NOMO-1 (cell line): Measurements from ENCODE around the gene C10orf62.
"Not testable (repeated sequence)": the region's sequence is repeated elsewhere in the genome, so short reads cannot be mapped to it uniquely, and the experiment has no call there.

Source experiments
- DNase-seq, 2 experiments: peaks; one replicate each; lab custom pipeline; 2025; ENCODE audit not compliant: unreplicated experiment in 2 of 2; lab: John Stamatoyannopoulos, UW

Gene C10orf62

DNA sequence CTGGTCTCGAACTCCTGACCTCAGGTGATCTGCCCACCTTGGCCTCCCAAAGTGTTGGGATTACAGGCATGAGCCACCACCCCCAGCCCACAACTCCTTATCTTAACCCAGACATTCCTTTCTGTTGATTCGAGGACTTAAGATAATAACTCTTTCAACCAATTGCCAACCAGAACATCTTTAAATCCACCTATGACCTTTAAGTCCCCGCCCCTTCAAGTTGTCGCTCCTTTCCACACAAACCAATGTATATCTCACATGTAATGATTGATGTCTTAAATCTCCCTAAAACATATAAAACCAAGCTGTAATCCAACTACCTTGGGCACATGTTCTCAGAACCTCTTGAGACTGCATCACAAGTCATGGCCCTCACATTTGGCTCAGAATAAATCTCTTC is 24.7 kb upstream of the C10orf62 start:
- no peak for DNase-seq

DNA sequence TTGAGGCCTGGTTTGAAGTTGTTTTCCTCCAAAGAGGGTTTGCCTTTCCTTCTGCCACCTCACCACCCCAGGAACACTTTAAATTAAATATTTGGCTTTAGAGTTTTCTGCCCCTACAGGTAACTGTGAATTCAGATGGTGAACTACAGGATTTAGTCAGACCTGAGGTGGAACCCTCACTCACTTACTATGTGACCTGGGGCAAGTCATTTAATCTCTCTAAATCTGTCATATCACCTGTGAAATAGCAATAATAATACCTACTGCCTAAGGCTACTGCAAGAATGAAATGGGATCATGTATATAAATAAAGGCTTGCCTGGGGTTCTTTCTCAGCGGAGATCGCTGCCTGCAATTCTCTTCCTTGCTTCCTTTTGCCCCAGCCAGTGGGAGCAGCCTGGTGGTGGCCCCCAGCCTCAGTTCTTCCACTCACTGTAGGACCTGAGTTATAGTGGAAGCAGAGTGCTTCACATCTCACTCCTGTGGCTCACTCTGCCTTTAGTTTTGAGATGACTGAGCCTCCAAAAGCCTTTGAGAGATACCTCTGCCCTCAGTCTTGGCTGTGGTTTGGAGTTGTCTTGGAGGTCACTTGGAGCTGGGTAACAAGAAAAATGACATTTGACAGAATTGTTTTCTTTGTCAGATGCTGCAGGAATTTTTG is 23.1 kb upstream of the C10orf62 start:
- no peak for DNase-seq

GRCh38 chr10:97567891-97568290 is 21.6 kb upstream of the C10orf62 start:
- no peak for DNase-seq

DNA sequence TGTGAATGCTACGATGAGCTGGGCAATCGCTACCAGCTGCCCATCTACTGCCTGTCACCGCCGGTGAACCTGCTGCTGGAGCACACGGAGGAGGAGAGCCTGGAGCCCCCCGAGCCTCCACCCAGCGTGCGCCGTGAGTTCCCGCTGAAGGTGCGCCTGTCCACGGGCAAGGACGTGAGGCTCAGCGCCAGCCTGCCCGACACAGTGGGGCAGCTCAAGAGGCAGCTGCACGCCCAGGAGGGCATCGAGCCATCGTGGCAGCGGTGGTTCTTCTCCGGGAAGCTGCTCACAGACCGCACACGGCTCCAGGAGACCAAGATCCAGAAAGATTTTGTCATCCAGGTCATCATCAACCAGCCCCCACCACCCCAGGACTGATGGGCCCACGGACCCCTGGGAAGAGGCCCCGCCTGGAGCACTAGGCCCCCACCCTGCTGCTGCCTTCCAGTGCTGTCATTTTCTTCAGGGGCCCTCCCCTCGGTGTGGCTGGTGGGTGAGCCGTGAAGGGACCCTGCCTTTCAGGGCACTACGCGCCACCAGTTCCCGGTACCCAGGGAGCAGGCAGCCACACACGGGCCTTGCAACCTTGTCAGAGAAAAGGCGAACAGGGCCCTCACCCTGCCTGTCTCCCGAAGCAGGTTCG is 19.3 kb upstream of the C10orf62 start:
- no peak for DNase-seq

GRCh38 chr10:97570789-97571471 is 18.6 kb upstream of the C10orf62 start:
- no peak for DNase-seq

DNA sequence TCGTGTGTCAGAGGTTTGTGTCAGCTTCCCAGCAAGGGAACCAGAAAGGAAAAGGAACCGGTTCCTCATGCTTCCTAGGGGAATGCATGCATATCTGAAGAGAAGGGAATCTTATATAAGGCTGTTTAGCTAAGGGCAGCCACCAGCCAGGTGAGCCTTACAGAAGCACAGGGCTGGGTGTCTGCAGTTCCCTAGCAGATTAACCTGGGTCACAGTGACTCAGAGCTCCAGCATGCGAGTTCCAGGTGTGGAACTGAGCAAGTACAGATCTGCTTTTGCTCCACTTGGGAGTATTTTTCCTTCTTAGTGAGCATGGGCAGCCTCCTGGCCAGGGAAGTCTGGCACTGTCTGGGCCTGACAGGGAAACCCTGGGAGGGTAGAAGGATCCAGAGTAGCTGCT is 17.9 kb upstream of the C10orf62 start:
- DNase-seq = no peak

DNA sequence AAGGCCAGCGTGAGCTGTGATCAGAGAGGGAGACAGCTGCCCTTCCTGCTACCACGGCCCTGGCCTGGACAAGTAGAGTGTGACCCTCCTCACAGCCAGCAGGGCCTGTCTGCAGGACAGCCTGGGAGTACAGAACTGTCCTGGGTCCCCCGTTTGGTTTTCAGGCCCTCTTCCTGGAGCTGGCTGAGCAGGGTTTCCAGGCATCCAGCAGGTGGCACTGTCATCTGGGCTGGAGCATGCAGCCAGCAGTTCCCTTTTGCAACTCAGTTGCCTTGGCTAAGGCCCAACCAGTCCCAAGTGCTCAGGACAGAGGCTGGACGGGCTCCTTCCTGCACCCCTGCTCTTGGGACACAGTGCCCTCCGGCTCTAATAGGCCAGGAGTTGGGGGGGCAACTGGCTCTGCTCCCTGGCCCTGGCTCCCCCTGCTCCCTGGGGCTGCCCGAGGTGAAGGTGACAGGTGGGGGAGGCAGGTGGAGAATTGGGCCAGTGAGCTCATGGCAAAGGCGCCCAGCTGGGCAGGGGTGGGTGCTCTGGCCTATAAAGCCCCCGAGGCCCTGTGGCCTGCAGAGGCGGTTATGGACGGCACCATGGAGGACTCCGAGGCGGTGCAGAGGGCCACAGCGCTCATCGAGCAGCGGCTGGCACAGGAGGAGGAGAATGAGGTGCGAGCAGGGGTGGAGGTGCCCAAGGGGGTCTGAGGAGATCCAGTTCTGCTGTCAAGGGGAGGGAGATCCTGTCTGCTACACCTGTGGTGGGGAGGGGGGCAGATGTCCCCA is 17.1 kb upstream of the C10orf62 start, which contains the start of gene ANKRD2:
Gene ANKRD2 (plus strand): TSS at position 566 of the 776 bp plus-strand sequence. CDS start 10 bp downstream, at position 576.
- peak; percentile 70 for DNase-seq

DNA sequence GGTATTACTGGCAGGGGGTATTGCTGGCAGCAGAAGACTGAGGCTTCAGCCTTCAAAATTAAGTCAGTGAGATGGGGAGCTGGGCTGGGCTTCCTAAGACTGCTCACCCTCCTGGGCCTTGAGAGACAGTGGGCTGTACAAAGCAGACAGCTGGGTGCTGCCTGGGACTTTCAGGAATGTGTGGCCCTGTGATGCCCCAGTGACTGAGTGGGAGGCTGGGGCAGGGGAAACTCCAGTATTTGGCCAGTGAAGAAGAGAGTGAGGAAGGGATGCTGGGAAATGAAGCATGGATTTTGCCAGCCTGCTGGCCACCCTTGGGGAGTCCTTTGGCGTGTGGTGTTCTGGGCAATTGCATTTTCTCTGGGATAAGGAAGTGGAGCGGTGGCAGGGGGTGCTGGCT is 16.5 kb upstream of the C10orf62 start:
- no peak for DNase-seq

DNA sequence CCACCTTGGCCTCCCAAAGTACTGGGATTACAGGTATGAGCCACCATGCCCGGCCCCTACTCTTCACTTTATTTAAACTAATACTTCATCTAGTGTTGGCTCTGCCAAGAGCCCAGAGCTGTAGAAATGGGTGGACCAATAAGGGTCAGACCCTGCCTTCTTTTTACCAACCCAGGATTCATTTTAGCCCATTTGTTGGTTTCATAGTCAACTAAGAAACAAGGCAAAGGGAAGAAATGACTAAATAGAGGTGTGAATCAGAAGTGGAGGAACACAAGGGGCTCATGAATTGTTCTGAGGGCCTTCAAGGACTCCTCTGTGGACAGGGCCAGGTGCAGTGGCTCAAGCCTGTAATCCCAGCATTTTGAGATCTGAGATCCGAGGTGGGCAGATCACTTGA is 15.8 kb upstream of the C10orf62 start:
- DNase-seq = no peak

DNA sequence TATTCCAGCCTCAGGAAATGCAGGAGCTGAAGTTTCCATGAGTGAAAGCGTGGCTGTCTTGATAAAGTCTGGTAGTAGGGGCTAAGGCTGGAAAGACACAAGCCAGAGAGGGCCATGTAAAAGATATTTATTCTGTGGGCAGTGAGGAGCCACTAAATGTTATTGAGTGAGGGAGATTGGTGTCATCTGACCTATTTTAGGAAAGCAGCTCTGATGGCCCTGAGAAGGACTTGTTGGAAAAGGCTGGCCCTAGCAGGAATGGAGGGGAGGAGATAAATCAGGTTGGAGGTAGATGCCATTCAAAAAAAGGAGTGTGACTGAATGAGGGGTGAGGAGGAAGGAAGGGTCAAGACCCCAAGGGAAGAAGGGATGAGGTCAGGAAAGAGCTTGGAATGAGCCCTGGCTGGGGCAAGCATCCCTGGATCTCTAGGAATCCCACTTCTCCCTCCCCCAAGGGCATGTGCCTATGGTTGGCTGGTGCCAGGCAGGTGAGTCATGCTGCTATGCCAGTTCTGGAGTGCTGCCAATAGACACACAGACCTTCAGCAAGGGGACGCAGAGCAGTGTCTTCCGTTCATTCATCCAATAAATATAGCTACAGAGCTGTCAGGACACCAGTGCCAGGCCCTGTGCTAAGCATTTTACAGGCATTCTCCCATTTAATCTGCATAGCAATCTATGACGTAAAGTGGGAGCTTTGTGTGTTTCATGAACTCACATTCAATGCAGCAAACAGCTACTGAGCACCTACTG is 15.0 kb upstream of the C10orf62 start:
- no peak for DNase-seq

DNA sequence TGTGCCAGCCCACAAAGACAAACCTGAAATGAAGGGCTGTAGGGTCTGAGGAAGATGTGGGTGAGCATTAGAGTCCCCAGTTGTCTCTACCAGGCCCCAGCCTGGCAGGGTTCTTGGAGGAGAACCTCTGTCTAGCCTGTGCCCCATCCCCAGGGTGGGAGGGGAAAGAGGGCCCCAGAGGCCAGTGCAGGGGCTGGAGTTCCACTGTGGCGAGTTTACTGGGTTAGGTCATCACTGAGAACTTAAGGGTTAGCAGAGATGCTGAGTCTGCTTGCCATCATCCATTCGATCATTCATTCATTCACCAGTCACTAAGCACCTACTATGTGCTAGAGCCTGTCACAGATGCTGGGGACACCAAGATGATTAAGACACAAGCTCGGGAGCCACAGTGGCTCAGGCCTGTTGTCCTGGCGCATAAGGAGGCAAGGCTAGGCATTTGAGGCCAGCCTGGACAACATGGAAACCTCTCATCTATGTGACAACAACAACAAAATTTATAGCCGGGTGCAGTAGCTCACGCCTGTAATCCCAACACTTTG is 14.3 kb upstream of the C10orf62 start:
- no peak for DNase-seq

DNA sequence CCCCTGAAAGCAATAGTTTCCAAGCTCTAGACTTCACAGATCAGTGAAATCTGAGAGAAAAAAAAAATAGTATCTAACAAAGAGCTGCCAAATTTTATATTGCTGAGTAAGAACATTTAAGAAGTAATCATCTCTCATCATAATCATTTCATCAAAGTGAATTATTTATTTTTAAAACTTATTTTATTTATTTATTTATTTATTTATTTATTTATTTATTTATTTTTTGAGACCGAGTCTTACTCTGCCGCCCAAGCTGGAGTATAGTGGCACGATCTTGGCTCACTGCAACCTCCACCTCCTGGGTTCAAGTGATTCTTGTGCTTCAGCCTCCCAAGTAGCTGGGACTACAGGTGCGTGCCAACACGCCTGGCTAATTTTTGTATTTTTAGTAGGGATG is 13.0 kb upstream of the C10orf62 start:
- not testable (repeated sequence) for DNase-seq

DNA sequence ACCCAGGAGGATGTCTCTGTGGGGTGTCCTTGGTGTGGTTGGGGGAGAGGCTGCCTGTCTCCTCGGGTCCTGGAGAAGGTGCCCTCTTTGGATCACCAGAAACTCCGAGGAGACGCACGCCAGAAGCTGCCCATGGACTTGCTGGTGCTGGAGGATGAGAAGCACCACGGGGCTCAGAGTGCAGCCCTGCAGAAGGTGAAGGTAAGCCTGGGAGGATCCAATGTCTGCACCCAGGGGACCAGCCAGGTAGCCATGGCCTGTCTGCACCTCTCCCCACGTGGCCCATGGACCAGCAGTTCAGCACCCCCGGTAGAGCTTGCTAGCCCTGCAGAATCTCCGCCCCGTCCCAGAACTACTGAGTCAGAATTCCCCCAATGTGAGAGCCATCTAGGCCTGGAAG is 11.8 kb upstream of the C10orf62 start:
- DNase-seq = no peak

GRCh38 chr10:97578171-97578844 is 11.2 kb upstream of the C10orf62 start:
- DNase-seq = no peak

GRCh38 chr10:97580421-97581367 is 8.8 kb upstream of the C10orf62 start:
- DNase-seq = no peak

DNA sequence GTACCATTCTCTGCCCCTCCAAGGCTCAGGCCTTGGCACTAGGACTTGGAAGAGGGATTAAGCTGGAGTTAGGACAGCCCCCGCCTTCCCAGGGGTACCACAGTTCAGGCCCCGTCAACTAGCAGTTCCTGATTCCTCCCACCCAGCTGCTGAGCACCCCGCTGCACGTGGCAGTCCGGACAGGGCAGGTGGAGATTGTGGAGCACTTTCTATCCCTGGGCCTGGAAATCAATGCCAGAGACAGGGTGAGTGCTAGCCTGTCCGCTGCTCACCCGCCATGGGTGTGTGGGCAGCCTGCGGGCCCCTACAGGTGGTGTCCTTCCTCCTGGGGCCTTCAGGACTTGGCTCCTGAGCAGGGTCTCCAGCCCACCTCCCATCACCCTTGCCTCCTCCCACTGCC is 7.4 kb upstream of the C10orf62 start:
- DNase-seq = no peak

DNA sequence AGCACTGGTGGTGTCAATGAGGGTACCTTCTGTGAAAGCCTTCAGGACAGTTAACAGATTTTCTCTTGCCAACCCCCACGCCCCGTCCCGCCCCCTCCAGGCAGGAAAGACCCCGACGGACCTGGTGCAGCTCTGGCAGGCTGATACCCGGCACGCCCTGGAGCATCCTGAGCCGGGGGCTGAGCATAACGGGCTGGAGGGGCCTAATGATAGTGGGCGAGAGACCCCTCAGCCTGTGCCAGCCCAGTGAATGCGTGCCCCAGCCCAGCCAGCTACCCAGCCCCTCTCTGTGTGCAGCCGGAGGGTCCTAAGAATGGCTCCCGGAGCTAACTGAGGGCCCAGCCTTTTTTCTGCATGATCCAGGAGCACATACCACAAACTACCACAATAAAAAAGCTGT is 6.0 kb upstream of the C10orf62 start:
- no peak for DNase-seq

DNA sequence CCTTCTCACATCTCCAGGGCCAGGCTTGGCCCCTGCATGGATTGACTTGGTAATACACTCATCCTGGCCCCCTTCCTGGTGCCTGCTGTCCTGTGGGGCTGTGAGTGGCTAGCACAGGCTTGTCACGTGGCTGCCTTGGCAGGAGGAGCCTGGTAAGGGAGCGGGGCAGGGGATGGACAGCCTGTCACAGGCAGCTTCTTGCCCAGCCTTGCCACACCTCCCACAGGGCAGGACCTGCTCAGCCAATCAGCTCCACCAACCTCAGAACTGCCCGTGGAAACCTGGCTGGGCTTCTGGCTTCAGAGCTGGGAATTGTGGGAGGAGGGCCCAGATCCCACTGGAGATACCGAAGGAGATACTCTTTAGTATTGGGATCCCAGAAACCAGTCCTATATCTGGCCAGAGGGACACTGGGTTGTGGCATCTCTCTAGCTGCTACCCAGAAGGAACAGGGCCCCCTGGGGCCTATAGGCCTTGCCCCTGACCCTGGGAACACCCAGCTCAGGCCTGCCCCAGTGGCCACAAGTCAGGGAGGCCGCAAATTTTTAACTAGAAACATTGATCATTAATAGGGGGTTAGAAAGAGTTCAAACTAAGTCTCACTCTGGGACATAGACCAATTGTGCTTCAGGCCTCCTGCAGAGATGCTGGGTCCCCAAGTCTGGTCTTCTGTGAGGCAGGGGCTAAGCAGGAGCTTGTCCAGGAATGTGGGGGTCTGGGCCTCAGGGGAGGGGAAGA is 5.3 kb upstream of the C10orf62 start, which contains the start of gene HOGA1:
Gene HOGA1 (plus strand): TSS at position 330 of the 738 bp plus-strand sequence. CDS start 315 bp downstream, at position 645.
- no peak for DNase-seq
